Mesodermal cell (in vitro differentiated cells): Measurements from ENCODE around the gene TRIOBP.
"Not testable (repeated sequence)": the region's sequence is repeated elsewhere in the genome, so short reads cannot be mapped to it uniquely, and the experiment has no call there.

ENCODE experiments used
- H3K27ac ChIP-seq: 2 replicates; pipeline ENCODE4 v1.7.0; 2013; ENCODE audit warnings: mild to moderate bottlenecking, low read depth, low read length, moderate library complexity; ENCODE audit not compliant: severe bottlenecking
- H3K36me3 ChIP-seq: 2 replicates; pipeline ENCODE4 v1.7.1; 2013; ENCODE audit warnings: mild to moderate bottlenecking, low read length, moderate library complexity; ENCODE audit not compliant: control insufficient read depth, insufficient read depth
- H3K4me1 ChIP-seq: one replicate; pipeline ENCODE4 v1.7.1; 2013; ENCODE audit warnings: mild to moderate bottlenecking, low read length; ENCODE audit not compliant: insufficient read depth, control insufficient read depth, poor library complexity, severe bottlenecking
- H3K4me3 ChIP-seq: 2 replicates; pipeline ENCODE4 v1.7.0; 2013; ENCODE audit warnings: low read length, control low read depth, mild to moderate bottlenecking; ENCODE audit not compliant: insufficient read depth, poor library complexity, severe bottlenecking; ENCODE audit errors: extremely low read depth
- H3K9me3 ChIP-seq: 2 replicates; pipeline ENCODE4 v1.7.1; 2013; ENCODE audit warnings: mild to moderate bottlenecking, low read length, moderate library complexity; ENCODE audit not compliant: control insufficient read depth
- WGBS, 2 experiments: methylation state at CpG; one replicate each; pipeline ENCODE4 v1.1.5; 2013; ENCODE audit warnings: missing lambda C conversion rate in 2 of 2; ENCODE audit not compliant: insufficient coverage in 2 of 2; 5-methylcytosine and 5-hydroxymethylcytosine counted together

Gene TRIOBP

DNA sequence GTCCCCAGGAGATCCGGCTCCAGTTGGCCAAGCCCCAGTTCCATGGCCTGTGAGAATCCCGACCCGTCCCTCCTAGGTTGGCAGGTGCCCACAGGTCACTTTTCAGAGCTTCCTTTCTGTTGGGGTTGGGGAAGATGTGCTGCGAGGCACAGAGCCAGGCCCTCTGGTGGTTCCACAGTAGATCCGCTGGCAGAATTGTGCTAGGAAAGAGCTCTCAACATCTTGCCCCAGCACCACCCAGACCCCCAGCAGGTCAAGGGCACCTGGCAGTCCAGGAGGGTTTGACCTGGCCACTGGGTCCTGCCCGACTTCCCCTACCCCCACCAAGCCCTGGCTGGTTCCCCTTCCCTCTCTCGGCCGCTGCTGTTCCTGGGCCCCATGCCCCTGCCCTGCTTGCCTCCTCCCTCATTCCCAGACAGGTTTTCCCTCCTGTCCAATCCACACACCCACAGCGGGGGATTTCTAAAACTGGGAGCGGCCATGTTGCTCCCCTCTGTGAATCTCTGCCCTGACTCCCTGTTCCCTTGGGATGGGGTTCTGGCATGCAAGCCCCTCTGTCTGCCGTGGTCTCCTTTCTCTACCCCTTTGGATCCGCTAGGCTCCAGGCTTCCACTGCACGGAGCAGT, 84.7 kb downstream of the TRIOBP start:
- H3K36me3 ChIP-seq: no peaks in the 10 kb centered on the region
- 81 to 85% methylated on average over 10 to 13 of the region's 13 CpGs for WGBS, 2 experiments
- H3K4me1 ChIP-seq: no peaks in the 10 kb centered on the region
- H3K9me3 ChIP-seq: no peaks in the 10 kb centered on the region
- no peak overlapping the region for H3K4me3 ChIP-seq
- no peak overlapping the region for H3K27ac ChIP-seq

DNA sequence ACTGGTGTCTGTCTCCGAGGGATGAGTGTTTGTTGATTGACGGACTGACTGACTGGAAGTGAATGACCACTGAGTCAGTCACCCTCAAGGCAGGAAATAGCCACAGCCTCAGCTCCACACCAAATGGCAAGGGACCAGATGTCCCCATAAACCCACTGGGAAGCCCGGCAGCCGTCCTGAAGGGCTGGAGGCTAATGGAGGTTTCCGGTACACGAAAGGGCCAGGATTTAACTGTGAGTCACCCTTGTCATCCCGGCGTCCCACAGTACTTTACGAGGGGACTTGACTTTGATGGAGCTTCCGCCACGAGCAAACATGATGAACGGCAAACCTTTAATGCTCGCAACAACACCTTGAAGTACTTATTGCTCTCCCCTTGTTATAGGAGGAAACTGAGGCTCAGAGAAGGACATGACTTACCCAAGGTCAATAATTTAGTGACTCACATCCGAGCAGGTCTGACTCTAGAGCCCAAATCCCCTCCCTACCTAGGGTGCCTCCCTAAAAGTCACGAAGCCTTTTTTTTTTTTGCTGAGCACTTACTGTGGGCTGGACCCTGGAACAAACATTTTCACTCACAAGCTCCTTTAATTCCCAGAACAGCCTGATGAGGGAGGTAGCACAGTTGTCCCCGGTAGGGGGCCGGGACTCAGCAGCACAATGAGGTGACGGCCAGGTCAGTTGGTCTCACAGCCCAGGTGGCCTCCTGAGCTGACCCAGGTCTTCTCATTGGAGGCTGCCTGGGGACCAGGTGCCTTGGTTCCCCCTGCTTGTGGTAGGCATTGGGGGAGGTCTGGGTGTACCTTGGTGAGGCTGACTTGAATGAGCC, 85.7 kb downstream of the TRIOBP start:
- WGBS, 2 experiments: 88 to 93% methylated on average over 15 to 17 of the region's 18 CpGs

DNA sequence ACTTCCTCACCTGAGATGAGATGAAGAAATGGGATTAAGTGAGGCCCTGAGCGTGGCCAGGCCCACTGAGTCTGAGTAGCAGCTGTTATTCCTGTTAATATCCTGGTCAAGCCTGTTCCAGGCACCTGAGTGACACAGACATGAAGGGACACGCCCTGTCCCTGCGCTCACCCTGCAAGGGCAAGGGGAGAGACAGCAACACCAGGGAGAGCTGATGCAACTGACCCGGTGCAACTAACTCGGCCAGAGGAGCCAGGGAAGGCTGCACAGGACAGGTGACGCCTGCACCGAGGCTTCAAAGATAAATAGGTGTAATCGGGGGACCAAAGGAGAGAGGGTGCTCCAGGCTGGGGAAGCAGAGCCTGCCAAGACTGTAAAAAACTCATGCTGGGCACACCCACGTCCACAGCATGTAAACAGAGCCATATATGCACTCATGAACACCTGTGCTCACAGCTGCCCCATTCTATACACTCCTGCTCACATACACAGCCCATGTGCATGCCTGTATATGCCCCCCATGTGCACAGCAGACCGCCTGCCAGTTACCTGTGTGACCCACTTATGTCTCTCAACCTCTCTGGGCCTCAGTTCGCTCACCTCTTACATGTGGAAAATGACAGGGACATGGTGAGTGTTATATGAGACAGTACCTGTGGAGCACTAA, 88.1 kb downstream of the TRIOBP start:
- no peak overlapping the region for H3K27ac ChIP-seq
- H3K4me3 ChIP-seq: no peak overlapping the region
- H3K4me1 ChIP-seq: no peaks in the 10 kb centered on the region
- H3K36me3 ChIP-seq: no peaks in the 10 kb centered on the region
- WGBS, 2 experiments: 82 to 84% methylated on average over 8 to 9 of the region's 11 CpGs
- H3K9me3 ChIP-seq: no peaks in the 10 kb centered on the region

More for the DNA sequence above, 85.7 kb downstream of the TRIOBP start:
- no peaks in the 10 kb centered on the region for H3K36me3 ChIP-seq
- H3K9me3 ChIP-seq: no peaks in the 10 kb centered on the region
- no peak overlapping the region for H3K4me3 ChIP-seq
- H3K27ac ChIP-seq: no peak overlapping the region
- H3K4me1 ChIP-seq: no peaks in the 10 kb centered on the region

DNA sequence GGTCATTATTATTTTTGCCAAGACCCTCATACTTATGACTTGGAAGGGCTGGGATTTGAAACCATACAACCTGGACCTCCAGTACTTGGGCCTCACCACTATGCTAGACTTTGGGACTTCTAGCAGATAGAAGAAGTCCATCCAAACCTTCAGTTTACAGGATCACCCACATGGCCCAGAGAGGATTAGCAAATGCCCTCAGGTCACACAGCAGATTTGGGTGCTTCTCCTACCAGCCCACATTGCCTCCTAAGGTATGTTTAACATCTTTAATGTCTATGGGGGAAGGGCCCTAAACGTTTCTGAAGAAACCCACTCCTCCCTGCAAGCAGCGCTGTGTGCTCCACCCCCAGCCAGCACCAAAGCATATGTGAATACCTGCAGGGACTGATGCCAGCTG, 93.4 kb downstream of the TRIOBP start:
- no peak overlapping the region for H3K4me3 ChIP-seq
- H3K9me3 ChIP-seq: no peaks in the 10 kb centered on the region
- no peaks in the 10 kb centered on the region for H3K4me1 ChIP-seq
- H3K36me3 ChIP-seq: no peaks in the 10 kb centered on the region
- no peak overlapping the region for H3K27ac ChIP-seq
- 79 to 80% methylated on average over 2 of the region's 2 CpGs for WGBS, 2 experiments

DNA sequence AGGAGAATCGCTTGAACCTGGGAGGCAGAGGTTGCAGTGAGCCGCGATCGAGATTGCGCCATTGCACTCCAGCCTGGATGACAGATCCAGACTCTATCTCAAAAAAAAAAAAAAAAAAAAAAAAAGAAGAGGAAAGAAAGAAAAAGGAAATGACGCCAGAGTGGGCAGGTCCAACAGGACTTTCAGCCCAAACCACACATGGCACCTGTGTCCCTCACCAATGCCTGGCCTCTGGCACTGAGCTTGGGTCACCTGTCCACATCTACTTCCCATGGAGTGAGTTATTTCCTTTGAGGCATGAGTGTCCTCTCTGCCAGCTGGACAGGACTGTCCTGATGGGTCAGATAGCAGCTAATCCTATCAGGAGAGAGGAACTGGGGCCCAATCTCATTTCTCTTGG, 95.6 kb downstream of the TRIOBP start:
- Histone ChIP-seq H3K27ac (no peak overlapping the region), H3K4me1 (no peaks in the 10 kb centered on the region), H3K36me3 (no peaks in the 10 kb centered on the region), H3K4me3 (no peak overlapping the region), H3K9me3 (no peaks in the 10 kb centered on the region)
- no CpG with 5 or more reads among the region's 6 CpGs for WGBS, 2 experiments

DNA sequence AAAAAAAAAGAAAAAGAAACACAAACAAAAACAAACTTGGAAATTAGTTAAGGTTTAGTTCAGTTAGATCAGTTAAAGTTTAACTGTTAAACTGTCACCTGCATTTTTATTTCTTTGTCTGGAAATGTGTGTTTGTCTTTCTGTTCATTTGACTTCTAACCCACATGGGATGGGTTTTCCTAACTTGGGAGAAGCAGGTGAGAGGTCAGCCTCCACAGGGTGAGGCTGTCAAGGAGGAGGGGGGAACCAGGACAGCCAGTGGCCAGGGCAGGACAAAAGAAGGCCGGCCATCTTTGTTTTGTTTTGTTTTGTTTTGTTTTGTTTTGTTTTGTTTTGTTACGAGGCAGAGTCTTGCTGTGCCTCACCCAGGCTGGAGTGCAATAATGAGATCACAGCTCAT, 97.5 kb downstream of the TRIOBP start:
- H3K4me1 ChIP-seq: no peaks in the 10 kb centered on the region
- no peaks in the 10 kb centered on the region for H3K9me3 ChIP-seq
- H3K4me3 ChIP-seq: no peak overlapping the region
- no peaks in the 10 kb centered on the region for H3K36me3 ChIP-seq
- WGBS, 2 experiments: 90 to 100% methylated on average over 1 to 2 of the region's 2 CpGs
- no peak overlapping the region for H3K27ac ChIP-seq

DNA sequence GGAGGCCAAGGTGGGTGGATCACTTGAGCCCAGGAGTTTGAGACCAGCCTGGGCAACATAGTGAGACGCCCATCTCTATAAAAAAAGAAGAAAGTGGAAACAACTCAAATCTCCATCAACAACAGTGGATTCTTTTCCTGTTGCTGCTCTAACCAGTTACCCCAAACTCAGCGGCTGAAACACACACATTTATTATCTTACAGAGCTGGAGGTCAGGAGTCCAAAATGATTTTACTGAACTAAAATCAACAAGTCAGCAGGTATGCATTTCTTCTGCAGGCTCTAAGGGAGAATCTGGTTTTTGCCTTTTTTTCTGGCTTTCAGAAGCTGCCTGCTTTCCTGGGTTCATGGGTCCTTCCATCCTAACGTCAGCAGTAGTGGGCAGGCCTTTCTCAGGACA, 99.2 kb downstream of the TRIOBP start:
- Histone ChIP-seq H3K9me3 (no peaks in the 10 kb centered on the region), H3K36me3 (no peaks in the 10 kb centered on the region), H3K4me3 (no peak overlapping the region), H3K27ac (no peak overlapping the region), H3K4me1 (no peaks in the 10 kb centered on the region)
- 53 to 92% methylated on average over 2 of the region's 3 CpGs for WGBS, 2 experiments

DNA sequence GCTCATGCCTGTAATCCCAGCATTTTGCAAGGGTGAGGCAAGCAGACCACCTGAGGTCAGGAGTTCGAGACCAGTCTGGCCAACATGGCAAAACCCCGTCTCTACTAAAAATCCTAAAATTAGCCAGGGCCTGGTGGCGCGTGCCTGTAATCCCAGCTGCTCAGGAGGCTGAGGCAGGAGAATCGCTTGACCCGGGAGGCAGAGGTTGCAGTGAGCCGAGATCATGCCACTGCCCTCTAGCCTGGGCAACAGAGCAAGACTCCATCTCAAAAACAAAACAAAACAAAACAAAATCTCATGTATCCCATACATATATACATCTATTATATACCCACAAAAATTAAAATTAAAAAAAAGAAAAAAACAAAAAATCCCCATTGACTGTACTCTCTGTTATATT, 100.4 kb downstream of the TRIOBP start:
- not testable (repeated sequence) for H3K9me3 ChIP-seq, H3K4me3 ChIP-seq, H3K4me1 ChIP-seq, H3K27ac ChIP-seq, H3K36me3 ChIP-seq
- 90 to 94% methylated on average over 7 of the region's 7 CpGs for WGBS, 2 experiments

DNA sequence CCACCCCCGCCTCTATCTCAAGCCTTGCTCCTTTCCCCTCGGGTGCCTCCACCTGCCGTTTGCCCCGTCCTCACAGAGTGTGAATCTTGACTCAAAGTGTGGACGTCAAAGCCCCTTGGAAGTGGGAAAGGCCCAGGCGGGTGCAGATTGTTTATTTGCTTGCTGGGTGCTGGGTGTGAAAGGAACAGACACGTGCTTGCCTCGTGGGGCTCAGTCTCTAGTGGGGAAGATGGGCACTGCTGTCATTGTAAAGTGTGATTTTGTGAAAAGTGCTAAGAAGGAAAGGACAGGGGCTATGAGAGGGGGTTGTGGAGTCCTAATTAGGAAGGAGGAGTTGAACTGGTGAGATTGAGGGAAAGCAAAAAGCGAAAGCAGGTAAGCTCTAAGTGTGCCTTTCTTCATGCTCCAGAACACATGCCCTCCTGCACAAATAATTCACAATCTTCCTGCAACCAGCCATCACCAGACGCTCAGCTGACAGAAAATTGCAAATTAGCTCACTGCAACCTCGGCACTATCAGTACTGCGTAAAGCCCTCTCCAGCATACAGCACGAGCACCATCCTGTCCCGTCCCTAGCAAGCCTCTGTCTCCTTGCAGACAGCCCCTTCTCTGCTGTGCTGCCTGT, 101.1 kb downstream of the TRIOBP start:
- no peaks in the 10 kb centered on the region for H3K9me3 ChIP-seq
- WGBS, 2 experiments: 65 to 76% methylated on average over 10 to 12 of the region's 14 CpGs
- peaks cover under 1% of the 10 kb centered on the region for H3K4me1 ChIP-seq
- H3K4me3 ChIP-seq: no peak overlapping the region
- no peak overlapping the region for H3K27ac ChIP-seq
- no peaks in the 10 kb centered on the region for H3K36me3 ChIP-seq

DNA sequence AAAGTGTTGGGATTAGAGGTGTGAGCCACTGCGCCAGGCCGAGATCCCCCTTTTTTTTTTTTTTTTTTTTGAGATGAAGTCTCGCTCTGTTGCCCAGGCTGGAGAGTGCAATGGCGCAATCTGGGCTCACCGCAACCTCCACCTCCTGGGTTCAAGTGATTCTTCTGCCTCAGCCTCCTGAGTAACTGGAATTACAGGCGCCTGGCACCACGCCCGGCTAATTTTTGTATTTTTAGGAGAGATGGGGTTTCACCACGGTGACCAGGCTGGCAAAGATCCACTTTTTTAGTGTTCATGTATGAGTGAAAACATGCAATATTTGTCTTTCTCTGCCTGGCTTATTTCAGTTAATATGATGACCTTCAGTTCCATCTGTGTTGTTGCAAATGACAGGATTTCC, 103.1 kb downstream of the TRIOBP start:
- not testable (repeated sequence) for H3K36me3 ChIP-seq, H3K27ac ChIP-seq, H3K9me3 ChIP-seq, H3K4me3 ChIP-seq
- WGBS, 2 experiments: 75 to 90% methylated on average over 5 to 6 of the region's 9 CpGs
- peaks cover 12% of the 10 kb centered on the region for H3K4me1 ChIP-seq
